HEK293 (cell line): ENCODE results near the gene ALOX5AP.

Source experiments
- BCL11A ChIP-seq: fragments of 450-650 bp; formaldehyde crosslinking; IDR thresholded peaks from 2 replicates; pipeline ENCODE4 v1.5.1; 2016; ENCODE audit warnings: low read depth, missing biosample characterization, missing genetic modification characterization
- BCL11B ChIP-seq: fragments of 450-650 bp; formaldehyde crosslinking; IDR thresholded peaks from 2 replicates; pipeline ENCODE4 v1.5.1; 2016; ENCODE audit warnings: low read depth, missing biosample characterization, missing genetic modification characterization
- HOXC10 ChIP-seq: sonication (generic); formaldehyde crosslinking; IDR thresholded peaks from 2 replicates; pipeline ENCODE4 v1.8.1; 2023; ENCODE audit warnings: mild to moderate bottlenecking, missing genetic modification reagents
- KLF17 ChIP-seq: fragments of 450-650 bp; formaldehyde crosslinking; IDR thresholded peaks from 2 replicates; pipeline ENCODE4 v1.5.1; 2016; ENCODE audit warnings: missing biosample characterization, missing genetic modification characterization
- KLF8 ChIP-seq: fragments of 450-650 bp; formaldehyde crosslinking; IDR thresholded peaks from 2 replicates; pipeline ENCODE4 v1.5.1; 2016; ENCODE audit warnings: missing biosample characterization, missing genetic modification characterization
- PBX3 ChIP-seq: sonication (generic); formaldehyde crosslinking; IDR thresholded peaks from 2 replicates; pipeline ENCODE4 v1.8.1; 2022; ENCODE audit warnings: mild to moderate bottlenecking, moderate library complexity, missing genetic modification reagents
- SALL2 ChIP-seq: fragments of 450-650 bp; formaldehyde crosslinking; IDR thresholded peaks from 2 replicates; pipeline ENCODE4 v1.5.0; 2017; ENCODE audit warnings: missing biosample characterization, mild to moderate bottlenecking, missing genetic modification characterization, borderline replicate concordance
- SP7 ChIP-seq: fragments of 450-650 bp; formaldehyde crosslinking; IDR thresholded peaks from 2 replicates; pipeline ENCODE4 v1.5.1; 2016; ENCODE audit warnings: missing biosample characterization, missing genetic modification characterization
- TRIM28 ChIP-seq: IDR thresholded peaks from 2 replicates; pipeline ENCODE4 v1.6.1; 2011; ENCODE audit warnings: low read length, control low read depth, borderline replicate concordance
- ZBTB48 ChIP-seq: fragments of 450-650 bp; formaldehyde crosslinking; IDR thresholded peaks from 2 replicates; pipeline ENCODE4 v1.5.1; 2016; ENCODE audit warnings: missing biosample characterization, missing genetic modification characterization
- ZBTB6 ChIP-seq: fragments of 450-650 bp; formaldehyde crosslinking; IDR thresholded peaks from 2 replicates; pipeline ENCODE4 v1.5.1; 2017; ENCODE audit warnings: missing biosample characterization, missing genetic modification characterization
- ZBTB8A ChIP-seq: fragments of 450-650 bp; formaldehyde crosslinking; IDR thresholded peaks from 2 replicates; pipeline ENCODE4 v1.5.1; 2016; ENCODE audit warnings: missing biosample characterization, missing genetic modification characterization
- ZEB2 ChIP-seq: fragments of 450-650 bp; formaldehyde crosslinking; IDR thresholded peaks from 2 replicates; pipeline ENCODE4 v1.5.1; 2016; ENCODE audit warnings: missing biosample characterization, missing genetic modification characterization
- ZFHX2 ChIP-seq: fragments of 450-650 bp; formaldehyde crosslinking; conservative IDR thresholded peaks from 2 replicates; pipeline ENCODE4 v1.5.1; 2016; ENCODE audit warnings: missing biosample characterization, missing genetic modification characterization
- ZFP41 ChIP-seq: fragments of 450-650 bp; formaldehyde crosslinking; IDR thresholded peaks from 2 replicates; pipeline ENCODE4 v1.5.1; 2016; ENCODE audit warnings: missing biosample characterization, missing genetic modification characterization, borderline replicate concordance
- ZNF121 ChIP-seq: fragments of 450-650 bp; formaldehyde crosslinking; IDR thresholded peaks from 2 replicates; pipeline ENCODE4 v1.5.1; 2016; ENCODE audit warnings: missing biosample characterization, missing genetic modification characterization
- ZNF140 ChIP-seq: fragments of 450-650 bp; formaldehyde crosslinking; IDR thresholded peaks from 2 replicates; pipeline ENCODE4 v1.5.1; 2016; ENCODE audit warnings: missing biosample characterization, missing genetic modification characterization
- ZNF155 ChIP-seq: fragments of 450-650 bp; formaldehyde crosslinking; IDR thresholded peaks from 2 replicates; pipeline ENCODE4 v1.5.1; 2016; ENCODE audit warnings: missing biosample characterization, missing genetic modification characterization
- ZNF174 ChIP-seq: fragments of 450-650 bp; formaldehyde crosslinking; IDR thresholded peaks from 2 replicates; pipeline ENCODE4 v1.5.0; 2017; ENCODE audit warnings: missing biosample characterization, mild to moderate bottlenecking, missing genetic modification characterization
- ZNF214 ChIP-seq: fragments of 450-650 bp; formaldehyde crosslinking; IDR thresholded peaks from 2 replicates; pipeline ENCODE4 v1.5.1; 2017; ENCODE audit warnings: missing biosample characterization, mild to moderate bottlenecking, missing genetic modification characterization, borderline replicate concordance
- ZNF248 ChIP-seq: fragments of 450-650 bp; formaldehyde crosslinking; IDR thresholded peaks from 2 replicates; pipeline ENCODE4 v1.5.1; 2017; ENCODE audit warnings: missing biosample characterization, missing genetic modification characterization
- ZNF350 ChIP-seq: fragments of 450-650 bp; formaldehyde crosslinking; IDR thresholded peaks from 2 replicates; pipeline ENCODE4 v1.5.0; 2017; ENCODE audit warnings: missing biosample characterization, mild to moderate bottlenecking, missing genetic modification characterization
- ZNF449 ChIP-seq: fragments of 450-650 bp; formaldehyde crosslinking; IDR thresholded peaks from 2 replicates; pipeline ENCODE4 v1.5.1; 2017; ENCODE audit warnings: missing biosample characterization, mild to moderate bottlenecking, missing genetic modification characterization, moderate library complexity
- ZNF571 ChIP-seq: fragments of 450-650 bp; formaldehyde crosslinking; IDR thresholded peaks from 2 replicates; pipeline ENCODE4 v1.5.0; 2017; ENCODE audit warnings: missing biosample characterization, missing genetic modification characterization
- ZNF624 ChIP-seq: fragments of 450-650 bp; formaldehyde crosslinking; IDR thresholded peaks from 2 replicates; pipeline ENCODE4 v1.5.1; 2017; ENCODE audit warnings: missing biosample characterization, missing genetic modification characterization
- ZNF654 ChIP-seq: fragments of 450-650 bp; formaldehyde crosslinking; IDR thresholded peaks from 2 replicates; pipeline ENCODE4 v1.5.1; 2016; ENCODE audit warnings: low read depth, missing biosample characterization, missing genetic modification characterization
- TF ChIP-seq, protein P1 (sequence below): fragments of 450-650 bp; formaldehyde crosslinking; IDR thresholded peaks from 2 replicates; pipeline ENCODE4 v1.5.1; 2016; ENCODE audit warnings: missing biosample characterization, missing genetic modification characterization
- TF ChIP-seq, protein P2 (sequence below): fragments of 450-650 bp; formaldehyde crosslinking; IDR thresholded peaks from 2 replicates; pipeline ENCODE4 v1.5.1; 2016; ENCODE audit warnings: missing biosample characterization, missing genetic modification characterization
- TF ChIP-seq, protein P3 (sequence below): fragments of 450-650 bp; formaldehyde crosslinking; conservative IDR thresholded peaks from 2 replicates; pipeline ENCODE4 v1.5.1; 2016; ENCODE audit warnings: low read depth, missing biosample characterization, missing genetic modification characterization

The ALOX5AP gene

DNA sequence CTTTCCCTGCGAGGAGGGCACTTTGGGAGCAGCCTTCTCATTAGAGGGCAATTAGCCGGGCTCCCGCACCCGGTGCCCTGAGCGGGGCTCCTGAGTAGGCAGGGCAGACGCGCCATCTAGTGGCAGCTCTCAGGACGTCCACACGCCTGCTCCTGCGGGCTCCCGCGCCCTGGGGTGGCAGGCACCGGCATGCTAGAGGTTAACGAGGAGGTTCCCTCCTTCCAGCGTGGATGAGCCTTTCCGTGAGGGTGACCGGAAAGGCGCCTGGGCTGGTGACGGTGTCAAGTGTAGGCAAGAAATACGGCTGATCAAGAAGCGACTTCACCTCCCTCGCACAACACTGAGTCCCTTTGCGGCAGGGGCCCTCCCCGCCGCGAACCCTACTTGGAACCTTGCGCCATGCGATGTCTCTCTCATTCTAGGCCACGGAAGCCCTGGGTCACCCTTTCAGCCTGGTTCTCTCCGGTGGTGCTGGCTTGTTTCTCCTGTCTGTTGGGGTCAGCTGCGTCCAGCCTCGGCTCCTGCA lies 67.7 kb downstream of the ALOX5AP start (continued):
- TF ChIP-seq, protein P1, sequence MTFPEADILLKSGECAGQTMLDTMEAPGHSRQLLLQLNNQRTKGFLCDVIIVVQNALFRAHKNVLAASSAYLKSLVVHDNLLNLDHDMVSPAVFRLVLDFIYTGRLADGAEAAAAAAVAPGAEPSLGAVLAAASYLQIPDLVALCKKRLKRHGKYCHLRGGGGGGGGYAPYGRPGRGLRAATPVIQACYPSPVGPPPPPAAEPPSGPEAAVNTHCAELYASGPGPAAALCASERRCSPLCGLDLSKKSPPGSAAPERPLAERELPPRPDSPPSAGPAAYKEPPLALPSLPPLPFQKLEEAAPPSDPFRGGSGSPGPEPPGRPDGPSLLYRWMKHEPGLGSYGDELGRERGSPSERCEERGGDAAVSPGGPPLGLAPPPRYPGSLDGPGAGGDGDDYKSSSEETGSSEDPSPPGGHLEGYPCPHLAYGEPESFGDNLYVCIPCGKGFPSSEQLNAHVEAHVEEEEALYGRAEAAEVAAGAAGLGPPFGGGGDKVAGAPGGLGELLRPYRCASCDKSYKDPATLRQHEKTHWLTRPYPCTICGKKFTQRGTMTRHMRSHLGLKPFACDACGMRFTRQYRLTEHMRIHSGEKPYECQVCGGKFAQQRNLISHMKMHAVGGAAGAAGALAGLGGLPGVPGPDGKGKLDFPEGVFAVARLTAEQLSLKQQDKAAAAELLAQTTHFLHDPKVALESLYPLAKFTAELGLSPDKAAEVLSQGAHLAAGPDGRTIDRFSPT (tag by site-specific recombination) = peak; percentile 75; the same call in 1 of the 2 replicates
- TF ChIP-seq, protein P2, sequence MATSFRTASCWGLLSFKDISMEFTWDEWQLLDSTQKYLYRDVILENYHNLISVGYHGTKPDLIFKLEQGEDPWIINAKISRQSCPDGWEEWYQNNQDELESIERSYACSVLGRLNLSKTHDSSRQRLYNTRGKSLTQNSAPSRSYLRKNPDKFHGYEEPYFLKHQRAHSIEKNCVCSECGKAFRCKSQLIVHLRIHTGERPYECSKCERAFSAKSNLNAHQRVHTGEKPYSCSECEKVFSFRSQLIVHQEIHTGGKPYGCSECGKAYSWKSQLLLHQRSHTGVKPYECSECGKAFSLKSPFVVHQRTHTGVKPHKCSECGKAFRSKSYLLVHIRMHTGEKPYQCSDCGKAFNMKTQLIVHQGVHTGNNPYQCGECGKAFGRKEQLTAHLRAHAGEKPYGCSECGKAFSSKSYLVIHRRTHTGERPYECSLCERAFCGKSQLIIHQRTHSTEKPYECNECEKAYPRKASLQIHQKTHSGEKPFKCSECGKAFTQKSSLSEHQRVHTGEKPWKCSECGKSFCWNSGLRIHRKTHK (tag by site-specific recombination) = no peak
- TF ChIP-seq PBX3 (CRISPR knock-in tag) (no peak), ZNF449 (tag by site-specific recombination) (no peak), BCL11A (tag by site-specific recombination) (no peak), ZNF155 (no peak), ZNF174 (tag by site-specific recombination) (no peak), ZNF350 (no peak), SALL2 (tag by site-specific recombination) (no peak), HOXC10 (CRISPR knock-in tag) (0 out of 2 replicates have a peak, but pooled peaks have one; percentile 56), SP7 (peak; percentile 51; the same call in 1 of the 2 replicates), KLF17 (tag by site-specific recombination) (peak; percentile 38; the same call in 1 of the 2 replicates), ZFP41 (tag by site-specific recombination) (no peak), ZFHX2 (tag by site-specific recombination) (no peak), ZNF214 (tag by site-specific recombination) (no peak), ZNF654 (tag by site-specific recombination) (peak; percentile 83), ZNF571 (no peak), TRIM28 (no peak), ZNF248 (no peak), BCL11B (tag by site-specific recombination) (no peak), ZNF624 (tag by site-specific recombination) (no peak), ZBTB6 (tag by site-specific recombination) (peak; percentile 81), ZNF140 (no peak), ZNF121 (tag by site-specific recombination) (no peak), ZBTB48 (tag by site-specific recombination) (peak; percentile 66; the same call in 1 of the 2 replicates), KLF8 (no peak), ZEB2 (0 out of 2 replicates have a peak, but pooled peaks have one; percentile 21), ZBTB8A (tag by site-specific recombination) (peak; percentile 94)
- TF ChIP-seq, protein P3, sequence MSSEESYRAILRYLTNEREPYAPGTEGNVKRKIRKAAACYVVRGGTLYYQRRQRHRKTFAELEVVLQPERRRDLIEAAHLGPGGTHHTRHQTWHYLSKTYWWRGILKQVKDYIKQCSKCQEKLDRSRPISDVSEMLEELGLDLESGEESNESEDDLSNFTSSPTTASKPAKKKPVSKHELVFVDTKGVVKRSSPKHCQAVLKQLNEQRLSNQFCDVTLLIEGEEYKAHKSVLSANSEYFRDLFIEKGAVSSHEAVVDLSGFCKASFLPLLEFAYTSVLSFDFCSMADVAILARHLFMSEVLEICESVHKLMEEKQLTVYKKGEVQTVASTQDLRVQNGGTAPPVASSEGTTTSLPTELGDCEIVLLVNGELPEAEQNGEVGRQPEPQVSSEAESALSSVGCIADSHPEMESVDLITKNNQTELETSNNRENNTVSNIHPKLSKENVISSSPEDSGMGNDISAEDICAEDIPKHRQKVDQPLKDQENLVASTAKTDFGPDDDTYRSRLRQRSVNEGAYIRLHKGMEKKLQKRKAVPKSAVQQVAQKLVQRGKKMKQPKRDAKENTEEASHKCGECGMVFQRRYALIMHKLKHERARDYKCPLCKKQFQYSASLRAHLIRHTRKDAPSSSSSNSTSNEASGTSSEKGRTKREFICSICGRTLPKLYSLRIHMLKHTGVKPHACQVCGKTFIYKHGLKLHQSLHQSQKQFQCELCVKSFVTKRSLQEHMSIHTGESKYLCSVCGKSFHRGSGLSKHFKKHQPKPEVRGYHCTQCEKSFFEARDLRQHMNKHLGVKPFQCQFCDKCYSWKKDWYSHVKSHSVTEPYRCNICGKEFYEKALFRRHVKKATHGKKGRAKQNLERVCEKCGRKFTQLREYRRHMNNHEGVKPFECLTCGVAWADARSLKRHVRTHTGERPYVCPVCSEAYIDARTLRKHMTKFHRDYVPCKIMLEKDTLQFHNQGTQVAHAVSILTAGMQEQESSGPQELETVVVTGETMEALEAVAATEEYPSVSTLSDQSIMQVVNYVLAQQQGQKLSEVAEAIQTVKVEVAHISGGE (tag by site-specific recombination) = no peak
